HuH-7 (cell line): ENCODE measurements around the gene MLLT10.

Source experiments
- DNase-seq: peaks from one replicate; pipeline ENCODE4 v3.0.0; 2011; ENCODE audit warnings: low spot score

Gene MLLT10

GRCh38 chr10:21737106-21737505 lies 203.1 kb downstream of the MLLT10 start:
- no peak for DNase-seq

GRCh38 chr10:21740989-21741388 lies 207.0 kb downstream of the MLLT10 start:
- DNase-seq, result no peak

GRCh38 chr10:21742740-21743412 lies 208.8 kb downstream of the MLLT10 start:
- DNase-seq, result no peak

- DNase-seq, result no peak
Measured at GRCh38 chr10:21744223-21744622, 210.2 kb downstream of the MLLT10 start.

- DNase-seq, result no peak
Measured at GRCh38 chr10:21746118-21746517, 212.1 kb downstream of the MLLT10 start.

- DNase-seq, result no peak
Measured at GRCh38 chr10:21747809-21748208, 213.8 kb downstream of the MLLT10 start.

GRCh38 chr10:21749788-21750187 lies 215.8 kb downstream of the MLLT10 start:
- no peak for DNase-seq

- no peak for DNase-seq
Measured at GRCh38 chr10:21750424-21750823, 216.4 kb downstream of the MLLT10 start.

GRCh38 chr10:21751341-21752310 lies 217.6 kb downstream of the MLLT10 start:
- no peak for DNase-seq

- DNase-seq, result no peak
Measured at GRCh38 chr10:21753497-21754270, 219.7 kb downstream of the MLLT10 start.

- peak; percentile 68 for DNase-seq
Measured at GRCh38 chr10:21754410-21755011, 220.5 kb downstream of the MLLT10 start.

- no peak for DNase-seq
Measured at GRCh38 chr10:21756707-21757106, 222.7 kb downstream of the MLLT10 start.

GRCh38 chr10:21757185-21757901 lies 223.3 kb downstream of the MLLT10 start:
- DNase-seq, result no peak

- no peak for DNase-seq
Measured at GRCh38 chr10:21758239-21758638, 224.2 kb downstream of the MLLT10 start.

- no peak for DNase-seq
Measured at GRCh38 chr10:21758696-21759095, 224.7 kb downstream of the MLLT10 start.

GRCh38 chr10:21759232-21759631 lies 225.2 kb downstream of the MLLT10 start:
- DNase-seq, result no peak

- DNase-seq, result no peak
Measured at GRCh38 chr10:21760332-21760731, 226.3 kb downstream of the MLLT10 start.

GRCh38 chr10:21764466-21765189 lies 230.6 kb downstream of the MLLT10 start:
- no peak for DNase-seq

GRCh38 chr10:21769041-21769440 lies 235.0 kb downstream of the MLLT10 start:
- DNase-seq, result no peak

- no peak for DNase-seq
Measured at GRCh38 chr10:21771219-21771618, 237.2 kb downstream of the MLLT10 start.

- DNase-seq, result no peak
Measured at GRCh38 chr10:21776883-21777282, 242.9 kb downstream of the MLLT10 start.
